ENCODE data around the gene RCL1.

RCL1 gene

DNA sequence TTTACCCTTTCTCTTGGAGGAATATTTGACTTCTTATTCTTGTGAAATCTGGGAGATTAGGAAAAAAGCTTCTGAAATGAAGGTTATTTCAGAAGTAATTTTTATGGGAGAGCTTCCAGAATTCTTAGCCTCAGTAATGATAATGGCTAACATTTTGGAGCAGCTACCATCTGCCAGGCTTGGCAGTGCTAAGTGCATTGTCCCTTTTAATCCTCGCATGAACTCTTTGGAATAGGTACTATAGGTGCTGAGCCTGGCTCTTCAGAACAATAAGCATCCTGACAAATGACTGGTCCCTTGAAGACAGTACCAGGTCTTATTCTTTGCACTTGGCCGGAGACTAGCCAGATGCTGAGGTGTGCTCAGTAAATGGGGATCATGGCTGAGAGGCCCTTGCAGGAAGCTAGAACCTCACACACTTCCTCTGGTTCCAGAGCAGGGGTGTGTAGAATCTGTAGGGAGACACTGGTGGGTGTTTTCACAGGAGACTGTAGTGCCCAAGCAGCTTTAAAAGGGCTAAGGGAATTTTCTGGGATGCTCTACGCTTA, 90.7 kb downstream of the RCL1 start:
- no peak for TF ChIP-seq CTCF (IDR thresholded peaks at IDR 0.05)

- no peak for TF ChIP-seq CTCF (IDR thresholded peaks at IDR 0.05)
Measured at GRCh38 chr9:4886698-4887097, 94.0 kb downstream of the RCL1 start.

DNA sequence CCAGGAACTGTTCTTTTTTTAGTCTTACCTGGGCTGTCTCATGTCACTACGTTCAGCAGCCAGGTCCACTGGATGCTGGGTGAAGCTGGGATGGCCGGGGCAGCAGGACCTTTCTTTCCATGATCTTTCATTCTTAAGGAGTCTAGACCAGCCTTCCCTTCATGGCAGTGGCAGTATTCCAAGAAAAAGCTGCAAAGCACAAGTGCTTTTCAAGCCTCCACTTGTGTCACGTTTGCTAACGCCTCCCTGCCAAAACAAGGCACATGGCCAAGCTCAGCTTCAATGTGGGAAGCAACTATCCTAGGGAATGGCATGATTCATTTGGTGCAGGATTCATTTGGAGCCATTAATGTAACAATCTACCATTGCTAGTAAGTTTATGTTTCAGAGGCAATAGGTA, 94.8 kb downstream of the RCL1 start:
- no peak for TF ChIP-seq CTCF (IDR thresholded peaks at IDR 0.05)

- no peak for TF ChIP-seq CTCF (IDR thresholded peaks at IDR 0.05)
Measured at GRCh38 chr9:4890242-4890641, 97.5 kb downstream of the RCL1 start.

DNA sequence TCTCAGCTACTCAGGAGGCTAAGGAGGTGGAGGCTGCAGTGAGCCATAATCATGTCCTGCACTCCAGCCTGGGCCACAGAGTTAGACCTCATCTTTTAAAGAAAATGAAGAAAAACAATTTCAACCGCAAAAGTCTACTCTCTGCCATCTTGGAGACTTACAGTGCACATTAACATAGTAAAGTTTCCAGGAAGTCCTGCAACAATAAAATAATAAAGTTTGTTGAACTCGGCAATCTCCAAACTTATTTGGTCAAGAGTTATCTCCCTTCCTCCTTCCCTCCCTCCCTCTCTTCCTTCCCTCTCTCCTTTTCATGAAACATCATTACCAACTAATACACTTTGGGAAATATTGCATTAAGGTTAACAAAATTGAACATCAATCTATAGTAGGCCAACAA, 98.2 kb downstream of the RCL1 start:
- TF ChIP-seq CTCF (IDR thresholded peaks at IDR 0.05), result no peak

GRCh38 chr9:4891674-4892073, 98.9 kb downstream of the RCL1 start:
- no peak for TF ChIP-seq CTCF (IDR thresholded peaks at IDR 0.05)

GRCh38 chr9:4892501-4893194, 99.9 kb downstream of the RCL1 start:
- no peak for TF ChIP-seq CTCF (IDR thresholded peaks at IDR 0.05)

- TF ChIP-seq CTCF (IDR thresholded peaks at IDR 0.05), result no peak
Measured at GRCh38 chr9:4894076-4894475, 101.3 kb downstream of the RCL1 start.
